Measurements from ENCODE around the gene CIC. TPM values are rescaled to one million over a fixed set of nuclear protein-coding genes. Genes with fewer than 3 reads are reported as not detected.
"Not testable (repeated sequence)": the region's sequence is repeated elsewhere in the genome, so short reads cannot be mapped to it uniquely, and the experiment has no call there.

CIC gene
- total RNA-seq, 1 experiment from 2014 or later, result 21.2 TPM

DNA sequence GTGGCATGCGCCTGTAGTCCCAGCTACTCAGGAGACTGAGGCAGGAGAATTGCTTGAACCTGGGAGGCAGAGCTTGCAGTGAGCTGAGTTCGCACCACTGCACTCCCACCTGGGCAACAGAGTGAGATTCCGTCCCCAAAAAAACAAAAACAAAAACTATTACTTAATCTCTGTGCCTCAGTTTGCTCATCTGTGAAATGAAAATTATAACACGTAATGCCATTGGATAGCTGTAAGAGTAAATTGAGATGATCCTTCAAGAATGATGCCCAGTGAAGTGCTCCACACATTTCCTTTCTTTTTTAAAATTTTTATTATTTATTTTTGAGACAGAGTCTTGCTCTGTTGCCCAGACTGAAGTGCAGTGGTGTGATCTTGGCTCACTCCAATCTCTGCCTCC, 70.9 kb downstream of the CIC start:
- DNase-seq (ENCODE audit: low spot score); in situ Hi-C loops (cut with HindIII; ENCODE audit: low sequenced_read_pairs): not testable (repeated sequence)

DNA sequence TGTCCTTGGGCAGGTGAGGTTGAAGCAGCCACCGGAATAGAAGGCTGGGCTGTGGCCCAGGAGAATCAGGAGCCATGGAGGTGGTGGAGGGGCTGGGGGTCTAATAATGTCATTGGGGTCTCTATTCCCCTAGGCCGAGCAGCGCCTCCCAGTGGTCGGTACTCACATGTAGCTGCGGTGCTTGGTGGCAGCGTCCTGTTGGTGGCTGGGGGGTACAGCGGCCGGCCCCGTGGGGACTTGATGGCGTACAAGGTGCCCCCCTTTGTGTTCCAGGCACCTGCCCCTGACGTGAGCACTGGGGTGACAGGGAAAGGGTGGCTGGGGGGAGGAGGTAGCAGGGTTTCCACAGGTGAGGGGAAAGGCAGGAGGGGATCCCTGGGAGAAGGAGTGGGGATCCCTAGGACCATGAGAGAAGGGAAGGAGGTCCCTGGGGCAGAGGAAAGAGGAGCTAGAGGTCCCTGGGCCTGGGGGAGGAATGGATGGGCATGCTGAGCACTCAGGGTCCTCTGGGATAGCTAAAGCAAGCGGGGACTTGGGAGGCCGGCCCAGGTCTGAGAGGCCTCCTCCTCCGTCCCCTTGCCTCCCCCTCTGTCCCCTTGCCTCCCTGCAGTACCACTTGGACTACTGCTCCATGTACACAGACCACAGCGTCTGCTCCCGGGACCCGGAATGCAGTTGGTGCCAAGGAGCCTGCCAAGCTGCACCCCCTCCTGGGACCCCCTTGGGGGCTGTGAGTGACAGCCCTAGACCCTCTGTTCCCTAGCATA, 74.5 kb downstream of the CIC start:
- no peak for DNase-seq (ENCODE audit: low spot score)
- in situ Hi-C loops (cut with HindIII; ENCODE audit: low sequenced_read_pairs), result no loop called here

DNA sequence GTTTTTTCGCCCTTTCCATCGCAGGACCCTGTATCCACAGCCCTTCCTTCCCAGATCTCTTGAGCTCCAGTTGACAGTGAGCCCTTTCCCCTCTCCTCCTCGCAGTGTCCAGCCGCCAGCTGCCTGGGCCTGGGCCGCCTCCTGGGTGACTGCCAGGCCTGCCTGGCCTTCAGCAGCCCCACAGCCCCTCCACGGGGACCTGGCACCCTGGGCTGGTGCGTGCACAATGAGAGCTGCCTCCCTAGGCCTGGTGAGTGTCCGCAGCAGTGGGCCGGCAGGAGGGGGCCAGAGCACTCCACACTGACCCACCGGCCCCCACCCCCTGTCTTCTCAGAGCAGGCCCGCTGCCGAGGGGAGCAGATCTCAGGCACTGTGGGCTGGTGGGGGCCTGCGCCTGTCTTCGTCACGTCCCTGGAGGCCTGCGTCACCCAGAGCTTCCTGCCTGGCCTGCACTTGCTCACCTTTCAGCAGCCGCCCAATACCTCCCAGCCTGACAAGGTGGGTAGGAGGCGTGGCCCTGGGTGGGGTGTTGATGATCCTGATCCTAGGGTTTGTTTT, 75.4 kb downstream of the CIC start:
- DNase-seq (ENCODE audit: low spot score), result no peak
- in situ Hi-C loops (cut with HindIII; ENCODE audit: low sequenced_read_pairs), result no loop called here

Other genes starting within 250 kb of the CIC start
- gene GRIK5, start 199.0 kb upstream of the CIC start, total RNA-seq (2014; rRNA removed; shearing (Covaris generic)), result 0.49 and 1.1 TPM in 2 replicates
- 22.4 and 22.7 TPM in 2 replicates for gene ZNF574, start 193.1 kb upstream of the CIC start, total RNA-seq (2014; rRNA removed; shearing (Covaris generic))
- not detected in 2 replicates for gene POU2F2, start 136.8 kb upstream of the CIC start, total RNA-seq (2014; rRNA removed; shearing (Covaris generic))
- 41.1 and 52.0 TPM in 2 replicates for gene DEDD2, start 51.6 kb upstream of the CIC start, total RNA-seq (2014; rRNA removed; shearing (Covaris generic))
- gene ZNF526, start 48.9 kb upstream of the CIC start, total RNA-seq (2014; rRNA removed; shearing (Covaris generic)), result 7.9 and 13.6 TPM in 2 replicates
- 30.0 and 37.1 TPM in 2 replicates for gene GSK3A, start 26.6 kb upstream of the CIC start, total RNA-seq (2014; rRNA removed; shearing (Covaris generic))
- gene ERF, start 14.1 kb upstream of the CIC start, total RNA-seq (2014; rRNA removed; shearing (Covaris generic)), result 157 and 165 TPM in 2 replicates
- gene PRR19, start 32.9 kb downstream of the CIC start, total RNA-seq (2014; rRNA removed; shearing (Covaris generic)), result 1.8 and 2.1 TPM in 2 replicates
- gene PAFAH1B3, start 33.4 kb downstream of the CIC start, total RNA-seq (2014; rRNA removed; shearing (Covaris generic)), result 151 and 170 TPM in 2 replicates
- not detected in 2 replicates for gene TMEM145, start 44.1 kb downstream of the CIC start, total RNA-seq (2014; rRNA removed; shearing (Covaris generic))
- 27.5 and 41.5 TPM in 2 replicates for gene MEGF8, start 56.4 kb downstream of the CIC start, total RNA-seq (2014; rRNA removed; shearing (Covaris generic))
- 3.9 TPM in 1 of 2 replicates, not detected in the other for gene CNFN, start 121.0 kb downstream of the CIC start, total RNA-seq (2014; rRNA removed; shearing (Covaris generic))
- gene LIPE, start 158.1 kb downstream of the CIC start, total RNA-seq (2014; rRNA removed; shearing (Covaris generic)), result 26.5 and 29.0 TPM in 2 replicates
- gene CXCL17, start 173.7 kb downstream of the CIC start, total RNA-seq (2014; rRNA removed; shearing (Covaris generic)), result not detected in 2 replicates

Measured in G401 (cell line).